NCI-H345 (cell line): Measurements from ENCODE around the gene B4GALNT1.
"Not testable (repeated sequence)": the region's sequence is repeated elsewhere in the genome, so short reads cannot be mapped to it uniquely, and the experiment has no call there.

ENCODE experiments used
- DNase-seq: peaks from one replicate; lab custom pipeline; 2025; lab: John Stamatoyannopoulos, UW

Gene B4GALNT1

GRCh38 chr12:57637364-57637763, 4.4 kb upstream of the B4GALNT1 start:
- DNase-seq, result no peak

GRCh38 chr12:57636731-57637130, 3.7 kb upstream of the B4GALNT1 start:
- not testable (repeated sequence) for DNase-seq

- peak; percentile 59 for DNase-seq
These were observed 686 bp downstream of the B4GALNT1 start for GRCh38 chr12:57632073-57632957.

- DNase-seq, result no peak
These were observed 1.4 kb downstream of the B4GALNT1 start for GRCh38 chr12:57631566-57632072.

- DNase-seq, result no peak
These were observed 2.0 kb downstream of the B4GALNT1 start for GRCh38 chr12:57630891-57631433.

- DNase-seq, result no peak
These were observed 3.0 kb downstream of the B4GALNT1 start for GRCh38 chr12:57629897-57630471.

- no peak for DNase-seq
These were observed 4.5 kb downstream of the B4GALNT1 start for GRCh38 chr12:57628280-57629191.

- no peak for DNase-seq
These were observed 5.3 kb downstream of the B4GALNT1 start for GRCh38 chr12:57627501-57628279.

GRCh38 chr12:57626921-57627445, 6.0 kb downstream of the B4GALNT1 start:
- DNase-seq, result no peak

GRCh38 chr12:57626111-57626920, 6.7 kb downstream of the B4GALNT1 start:
- no peak for DNase-seq

GRCh38 chr12:57625261-57626032, 7.6 kb downstream of the B4GALNT1 start:
- no peak for DNase-seq

- no peak for DNase-seq
These were observed 8.4 kb downstream of the B4GALNT1 start for GRCh38 chr12:57624441-57625220.

- DNase-seq, result no peak
These were observed 9.1 kb downstream of the B4GALNT1 start for GRCh38 chr12:57623811-57624390.

- no peak for DNase-seq
These were observed 9.6 kb downstream of the B4GALNT1 start for GRCh38 chr12:57623385-57623784.

GRCh38 chr12:57622293-57623245, 10.4 kb downstream of the B4GALNT1 start:
- DNase-seq, result no peak

- peak; percentile 56 for DNase-seq
These were observed 11.3 kb downstream of the B4GALNT1 start for GRCh38 chr12:57621497-57622292.
